ENCODE results near the gene MYL10.
A peak's percentile ranks its signal among the peaks of the same experiment; 100 is the strongest.

MYL10 gene

GRCh38 chr7:101604331-101604933 is 24.7 kb downstream of the MYL10 start:
- Mint-ChIP-seq H3K36me3 (no peaks in the 10 kb centered on the region), H3K4me3 (no peak overlapping the region), H3K27me3 (peaks cover 2% of the 10 kb centered on the region), H3K27ac (no peak overlapping the region), H3K9me3 (no peaks in the 10 kb centered on the region), H3K4me1 (no peaks in the 10 kb centered on the region)
- DNase-seq (ENCODE audit: low spot score in 2 of 2) (no peak), ATAC-seq (ENCODE audit: low read depth) (no peak)

- no peaks in the 10 kb centered on the region for H3K4me1 Mint-ChIP-seq
- H3K27me3 Mint-ChIP-seq, result no peaks in the 10 kb centered on the region
- peak; percentile 81 for ATAC-seq (ENCODE audit: low read depth)
These were observed 26.4 kb downstream of the MYL10 start for GRCh38 chr7:101602484-101603241.

GRCh38 chr7:101602082-101602481 is 27.0 kb downstream of the MYL10 start:
- no peaks in the 10 kb centered on the region for H3K4me1 Mint-ChIP-seq
- DNase-seq (ENCODE audit: low spot score in 2 of 2) (no peak), ATAC-seq (ENCODE audit: low read depth) (peak; percentile 10)
- H3K4me3 Mint-ChIP-seq, result no peak overlapping the region
- H3K36me3 Mint-ChIP-seq, result no peaks in the 10 kb centered on the region
- H3K9me3 Mint-ChIP-seq, result no peaks in the 10 kb centered on the region
- no peaks in the 10 kb centered on the region for H3K27me3 Mint-ChIP-seq
- no peak overlapping the region for H3K27ac Mint-ChIP-seq

More at GRCh38 chr7:101602484-101603241, 26.4 kb downstream of the MYL10 start:
- H3K4me3 Mint-ChIP-seq, result no peak overlapping the region
- peak; percentile 66 to 74 for DNase-seq (ENCODE audit: low spot score in 2 of 2)
- no peak overlapping the region for H3K27ac Mint-ChIP-seq
- no peaks in the 10 kb centered on the region for H3K9me3 Mint-ChIP-seq
- H3K36me3 Mint-ChIP-seq, result no peaks in the 10 kb centered on the region

GRCh38 chr7:101599787-101600186 is 29.3 kb downstream of the MYL10 start:
- Mint-ChIP-seq H3K36me3 (no peaks in the 10 kb centered on the region), H3K27ac (no peak overlapping the region), H3K4me3 (no peak overlapping the region), H3K27me3 (no peaks in the 10 kb centered on the region), H3K9me3 (no peaks in the 10 kb centered on the region), H3K4me1 (no peaks in the 10 kb centered on the region)
- DNase-seq (ENCODE audit: low spot score in 2 of 2) (no peak), ATAC-seq (ENCODE audit: low read depth) (no peak)

- no peak for ATAC-seq (ENCODE audit: low read depth)
- Mint-ChIP-seq H3K27me3 (no peaks in the 10 kb centered on the region), H3K36me3 (no peaks in the 10 kb centered on the region), H3K9me3 (no peaks in the 10 kb centered on the region), H3K27ac (no peak overlapping the region), H3K4me3 (no peak overlapping the region), H3K4me1 (no peaks in the 10 kb centered on the region)
- DNase-seq (ENCODE audit: low spot score in 2 of 2), result no peak
These were observed 29.9 kb downstream of the MYL10 start for GRCh38 chr7:101598986-101599771.

GRCh38 chr7:101598422-101598985 is 30.6 kb downstream of the MYL10 start:
- H3K9me3 Mint-ChIP-seq, result no peaks in the 10 kb centered on the region
- DNase-seq (ENCODE audit: low spot score in 2 of 2) (no peak), ATAC-seq (ENCODE audit: low read depth) (no peak)
- no peak overlapping the region for H3K4me3 Mint-ChIP-seq
- H3K36me3 Mint-ChIP-seq, result no peaks in the 10 kb centered on the region
- H3K27me3 Mint-ChIP-seq, result no peaks in the 10 kb centered on the region
- H3K4me1 Mint-ChIP-seq, result no peaks in the 10 kb centered on the region
- H3K27ac Mint-ChIP-seq, result no peak overlapping the region

- ATAC-seq (ENCODE audit: low read depth) (no peak), DNase-seq (ENCODE audit: low spot score in 2 of 2) (no peak)
- no peak overlapping the region for H3K27ac Mint-ChIP-seq
- no peak overlapping the region for H3K4me3 Mint-ChIP-seq
- H3K9me3 Mint-ChIP-seq, result no peaks in the 10 kb centered on the region
- no peaks in the 10 kb centered on the region for H3K27me3 Mint-ChIP-seq
- no peaks in the 10 kb centered on the region for H3K4me1 Mint-ChIP-seq
- no peaks in the 10 kb centered on the region for H3K36me3 Mint-ChIP-seq
These were observed 31.2 kb downstream of the MYL10 start for GRCh38 chr7:101597941-101598340.

- Mint-ChIP-seq H3K4me3 (no peak overlapping the region), H3K27ac (no peak overlapping the region), H3K27me3 (peaks cover 5% of the 10 kb centered on the region), H3K36me3 (no peaks in the 10 kb centered on the region), H3K4me1 (no peaks in the 10 kb centered on the region), H3K9me3 (no peaks in the 10 kb centered on the region)
- no peak for DNase-seq (ENCODE audit: low spot score in 2 of 2)
- ATAC-seq (ENCODE audit: low read depth), result no peak
These were observed 32.2 kb downstream of the MYL10 start for GRCh38 chr7:101596898-101597297.

- no peaks in the 10 kb centered on the region for H3K36me3 Mint-ChIP-seq
- no peaks in the 10 kb centered on the region for H3K9me3 Mint-ChIP-seq
- no peak overlapping the region for H3K4me3 Mint-ChIP-seq
- ATAC-seq (ENCODE audit: low read depth) (no peak), DNase-seq (ENCODE audit: low spot score in 2 of 2) (no peak)
- peaks cover 7% of the 10 kb centered on the region for H3K27me3 Mint-ChIP-seq
- H3K4me1 Mint-ChIP-seq, result no peaks in the 10 kb centered on the region
- H3K27ac Mint-ChIP-seq, result no peak overlapping the region
These were observed 33.1 kb downstream of the MYL10 start for GRCh38 chr7:101595766-101596537.

- H3K36me3 Mint-ChIP-seq, result no peaks in the 10 kb centered on the region
- no peaks in the 10 kb centered on the region for H3K4me1 Mint-ChIP-seq
- ATAC-seq (ENCODE audit: low read depth), result no peak
- H3K27me3 Mint-ChIP-seq, result peaks cover 7% of the 10 kb centered on the region
- DNase-seq (ENCODE audit: low spot score in 2 of 2), result no peak
- no peak overlapping the region for H3K27ac Mint-ChIP-seq
- H3K9me3 Mint-ChIP-seq, result no peaks in the 10 kb centered on the region
- no peak overlapping the region for H3K4me3 Mint-ChIP-seq
These were observed 33.9 kb downstream of the MYL10 start for GRCh38 chr7:101595246-101595645.

GRCh38 chr7:101594790-101595189 is 34.3 kb downstream of the MYL10 start:
- ATAC-seq (ENCODE audit: low read depth), result no peak
- no peak overlapping the region for H3K27ac Mint-ChIP-seq
- no peaks in the 10 kb centered on the region for H3K9me3 Mint-ChIP-seq
- no peak overlapping the region for H3K4me3 Mint-ChIP-seq
- peaks cover 9% of the 10 kb centered on the region for H3K27me3 Mint-ChIP-seq
- H3K36me3 Mint-ChIP-seq, result no peaks in the 10 kb centered on the region
- H3K4me1 Mint-ChIP-seq, result no peaks in the 10 kb centered on the region
- no peak for DNase-seq (ENCODE audit: low spot score in 2 of 2)

- ATAC-seq (ENCODE audit: low read depth), result no peak
- H3K4me3 Mint-ChIP-seq, result no peak overlapping the region
- H3K36me3 Mint-ChIP-seq, result no peaks in the 10 kb centered on the region
- no peaks in the 10 kb centered on the region for H3K4me1 Mint-ChIP-seq
- H3K9me3 Mint-ChIP-seq, result no peaks in the 10 kb centered on the region
- DNase-seq (ENCODE audit: low spot score in 2 of 2), result no peak
- H3K27ac Mint-ChIP-seq, result no peak overlapping the region
- H3K27me3 Mint-ChIP-seq, result peaks cover 9% of the 10 kb centered on the region
These were observed 35.5 kb downstream of the MYL10 start for GRCh38 chr7:101593556-101593955.

- Mint-ChIP-seq H3K27me3 (peaks cover 9% of the 10 kb centered on the region), H3K27ac (no peak overlapping the region), H3K4me3 (no peak overlapping the region), H3K9me3 (no peaks in the 10 kb centered on the region), H3K36me3 (no peaks in the 10 kb centered on the region), H3K4me1 (no peaks in the 10 kb centered on the region)
- DNase-seq (ENCODE audit: low spot score in 2 of 2) (no peak), ATAC-seq (ENCODE audit: low read depth) (no peak)
These were observed 37.6 kb downstream of the MYL10 start for GRCh38 chr7:101591504-101591903.
